Kidney tubule cell (primary cell): Measurements from ENCODE around the gene EMC9.
"Not testable (repeated sequence)": the region's sequence is repeated elsewhere in the genome, so short reads cannot be mapped to it uniquely, and the experiment has no call there.

Source experiments
- DNase-seq: peaks from one replicate; pipeline ENCODE4 v3.0.0-alpha.2; 2018; ENCODE audit warnings: low spot score

The EMC9 gene

GRCh38 chr14:24108336-24108874 is 33.0 kb downstream of the EMC9 start:
- no peak for DNase-seq

- no peak for DNase-seq
Observed at GRCh38 chr14:24106672-24107271, 34.6 kb downstream of the EMC9 start.

- DNase-seq, result not testable (repeated sequence)
Observed at GRCh38 chr14:24105609-24106239, 35.7 kb downstream of the EMC9 start.

- no peak for DNase-seq
Observed at GRCh38 chr14:24103451-24103850, 37.9 kb downstream of the EMC9 start.

- no peak for DNase-seq
Observed at GRCh38 chr14:24102357-24103048, 38.9 kb downstream of the EMC9 start.

GRCh38 chr14:24100982-24101494 is 40.4 kb downstream of the EMC9 start:
- DNase-seq, result no peak

GRCh38 chr14:24100197-24100981 is 41.0 kb downstream of the EMC9 start:
- no peak for DNase-seq

- DNase-seq, result no peak
Observed at GRCh38 chr14:24098927-24099813, 42.2 kb downstream of the EMC9 start.

GRCh38 chr14:24098229-24098926 is 43.0 kb downstream of the EMC9 start:
- DNase-seq, result no peak

GRCh38 chr14:24096545-24097181 is 44.7 kb downstream of the EMC9 start:
- DNase-seq, result no peak

GRCh38 chr14:24095271-24096068 is 45.9 kb downstream of the EMC9 start:
- DNase-seq, result peak; percentile 70

- no peak for DNase-seq
Observed at GRCh38 chr14:24094841-24095270, 46.5 kb downstream of the EMC9 start.

GRCh38 chr14:24093901-24094840 is 47.2 kb downstream of the EMC9 start, which contains the start of gene PCK2:
PCK2 (plus strand) TSS chr14:24094311; CDS start chr14:24094406, 95 bp downstream.
- DNase-seq, result peak; percentile 92

GRCh38 chr14:24093207-24093900 is 48.0 kb downstream of the EMC9 start:
- no peak for DNase-seq

- no peak for DNase-seq
Observed at GRCh38 chr14:24092505-24093206, 48.7 kb downstream of the EMC9 start.

GRCh38 chr14:24092110-24092504 is 49.3 kb downstream of the EMC9 start:
- DNase-seq, result no peak

- DNase-seq, result no peak
Observed at GRCh38 chr14:24089890-24090289, 51.5 kb downstream of the EMC9 start.
